T-helper 1 cell treated with Interleukin-12 subunit alpha and Interleukin-12 subunit beta and Interleukin-4 antibody, amounts not matched to agents 30 ng/mL and 1 ng/mL, for 36 hours (primary cell): ENCODE measurements around the gene CHRNA4. TPM values are rescaled to one million over a fixed set of nuclear protein-coding genes. Genes with fewer than 3 reads are reported as not detected.
"Not testable (repeated sequence)": the region's sequence is repeated elsewhere in the genome, so short reads cannot be mapped to it uniquely, and the experiment has no call there.

ENCODE experiments used
- intact Hi-C: fragments of 100-400 bp; cut with micrococcal nuclease; formaldehyde crosslinking; loops from one replicate; pipeline ENCODE4 v1.15.1; 2024
- total RNA-seq: library from RNA; stranded (reverse); gene quantifications from 2 replicates; pipeline ENCODE4 v1.2.3, GENCODE V29; 2022

Gene CHRNA4
- total RNA-seq, 1 donor from 2014 or later: not detected

DNA sequence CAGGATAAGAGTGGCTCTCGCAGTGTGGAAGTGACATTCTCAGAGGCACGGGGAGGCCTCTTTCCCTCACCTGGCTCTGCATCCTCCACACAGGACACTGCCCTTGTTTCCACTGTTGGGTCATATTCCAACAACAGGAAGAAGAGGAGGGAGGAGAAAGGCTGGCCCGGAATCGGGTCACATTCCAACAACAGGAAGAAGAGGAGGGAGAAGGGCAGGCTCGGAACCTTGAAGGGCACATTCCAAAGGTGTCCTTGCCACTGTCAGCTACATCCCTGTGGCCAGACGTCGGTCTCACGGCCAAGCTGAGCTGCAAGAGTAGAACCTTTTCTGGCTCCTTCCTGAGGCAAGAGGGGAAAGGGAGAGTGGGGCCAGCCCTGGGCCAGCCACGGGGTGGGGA is 25.4 kb downstream of the CHRNA4 start:
- intact Hi-C loops: no loop called here

DNA sequence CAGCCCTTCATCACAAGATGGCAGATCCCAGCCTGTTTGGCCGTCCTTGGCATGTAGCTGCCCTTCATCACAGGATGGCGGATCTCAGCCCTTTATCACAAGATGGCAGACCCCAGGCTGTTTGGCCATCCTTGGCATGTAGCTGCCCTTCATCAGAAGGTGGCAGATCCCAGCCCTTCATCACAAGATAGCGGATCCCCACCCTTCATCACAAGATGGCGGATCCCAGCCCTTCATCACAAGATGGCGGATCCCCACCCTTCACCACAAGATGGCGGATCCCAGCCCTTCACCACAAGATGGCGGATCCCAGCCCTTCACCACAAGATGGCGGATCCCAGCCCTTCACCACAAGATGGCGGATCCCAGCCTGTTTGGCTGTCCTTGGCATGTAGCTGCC is 26.1 kb downstream of the CHRNA4 start:
- intact Hi-C loops: not testable (repeated sequence)

DNA sequence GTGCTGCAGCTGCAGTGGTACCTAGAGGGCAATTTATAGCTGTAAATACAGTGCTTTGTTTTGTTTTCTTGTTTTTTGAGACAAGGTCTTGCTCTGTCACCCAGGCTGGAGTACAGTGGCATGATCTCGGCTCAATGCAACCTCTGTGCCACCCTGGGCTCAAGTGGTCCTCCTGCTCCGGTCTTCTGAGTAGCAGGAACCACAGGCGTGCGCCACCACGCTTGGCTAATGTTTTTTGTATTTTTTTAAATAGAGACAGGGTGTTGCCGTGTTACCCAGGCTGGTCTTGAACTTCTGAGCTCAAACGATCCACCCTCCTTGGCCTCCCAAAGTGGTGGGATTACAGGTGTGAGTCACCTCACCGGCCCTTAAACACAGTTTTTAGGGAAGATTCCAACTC is 26.8 kb downstream of the CHRNA4 start:
- intact Hi-C loops: no loop called here

GRCh38 chr20:63333241-63333836 is 27.8 kb downstream of the CHRNA4 start:
- intact Hi-C loops: no loop called here

DNA sequence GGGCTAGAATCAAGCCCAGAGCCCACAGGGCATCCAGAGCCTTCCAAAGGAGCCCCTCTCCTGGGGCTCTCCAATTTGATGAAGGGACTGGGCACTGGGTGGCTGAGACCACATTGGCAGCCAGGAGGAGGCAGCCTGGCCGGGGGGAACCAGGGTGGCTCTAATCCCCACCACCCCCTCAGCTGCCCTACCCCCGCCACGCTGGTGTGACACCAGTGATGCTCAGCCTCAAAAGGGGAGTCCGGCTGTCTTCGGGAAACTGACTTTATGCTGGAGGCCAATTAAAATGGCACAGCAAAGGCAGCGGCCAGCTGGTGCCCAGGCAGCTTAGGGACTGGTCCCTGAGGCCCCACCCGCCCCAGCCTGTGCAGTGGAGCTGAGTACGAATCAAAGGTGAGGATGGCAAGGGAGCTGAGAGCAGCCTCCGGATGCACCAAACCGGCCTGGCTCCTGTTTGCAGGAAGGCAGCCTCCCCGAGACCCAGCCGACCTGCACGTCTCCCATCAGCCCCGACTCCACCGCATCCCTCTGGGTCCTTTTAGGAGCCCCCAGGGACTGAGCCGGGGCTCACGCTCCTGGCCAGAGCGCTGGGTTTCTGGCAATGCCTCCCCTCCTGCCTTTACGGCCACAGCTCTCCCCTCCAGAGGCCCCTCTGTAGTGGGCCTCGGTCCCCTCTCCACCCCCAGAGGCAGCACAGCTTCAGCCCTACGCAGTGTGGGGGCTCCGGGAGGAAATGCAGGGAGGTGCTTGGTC is 28.5 kb downstream of the CHRNA4 start:
- intact Hi-C loops: no loop called here

GRCh38 chr20:63331741-63332400 is 29.3 kb downstream of the CHRNA4 start:
- intact Hi-C loops: no loop called here

- intact Hi-C loops: no loop called here
Measured at GRCh38 chr20:63330940-63331339, 30.2 kb downstream of the CHRNA4 start.

DNA sequence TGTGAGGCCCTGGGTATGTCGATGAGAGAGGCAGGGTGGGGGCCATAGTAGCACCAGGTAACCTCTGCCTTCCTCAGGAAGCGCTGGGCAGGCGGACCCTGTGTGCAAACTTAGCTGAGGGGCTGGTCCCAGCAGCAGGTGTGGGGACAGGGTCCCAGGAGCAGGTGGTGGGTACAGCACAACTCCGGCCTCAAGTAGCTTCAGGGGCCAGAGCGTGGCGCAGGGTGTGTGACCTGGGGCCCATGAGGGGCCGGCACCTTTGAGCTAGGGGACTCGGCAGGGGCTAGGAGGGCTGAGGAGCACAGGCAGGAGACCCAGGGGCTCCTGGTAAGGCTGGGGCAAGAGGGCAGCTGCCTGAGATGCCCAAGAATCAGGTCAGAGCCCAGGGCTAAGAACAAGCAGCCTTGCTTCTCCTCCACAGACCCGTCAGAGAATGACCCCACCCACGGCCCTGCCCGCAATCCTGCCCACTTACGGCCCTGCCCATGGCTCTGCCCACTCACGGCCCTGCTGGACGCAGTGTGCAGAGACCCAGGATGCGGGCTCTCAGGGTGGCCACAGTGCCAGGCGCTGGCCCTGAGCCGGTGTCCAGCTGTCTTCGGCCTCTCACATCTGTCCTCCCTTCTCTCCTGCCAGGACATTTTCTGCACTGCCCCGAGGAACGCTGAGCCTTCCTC is 30.9 kb downstream of the CHRNA4 start:
- intact Hi-C loops: no loop called here

DNA sequence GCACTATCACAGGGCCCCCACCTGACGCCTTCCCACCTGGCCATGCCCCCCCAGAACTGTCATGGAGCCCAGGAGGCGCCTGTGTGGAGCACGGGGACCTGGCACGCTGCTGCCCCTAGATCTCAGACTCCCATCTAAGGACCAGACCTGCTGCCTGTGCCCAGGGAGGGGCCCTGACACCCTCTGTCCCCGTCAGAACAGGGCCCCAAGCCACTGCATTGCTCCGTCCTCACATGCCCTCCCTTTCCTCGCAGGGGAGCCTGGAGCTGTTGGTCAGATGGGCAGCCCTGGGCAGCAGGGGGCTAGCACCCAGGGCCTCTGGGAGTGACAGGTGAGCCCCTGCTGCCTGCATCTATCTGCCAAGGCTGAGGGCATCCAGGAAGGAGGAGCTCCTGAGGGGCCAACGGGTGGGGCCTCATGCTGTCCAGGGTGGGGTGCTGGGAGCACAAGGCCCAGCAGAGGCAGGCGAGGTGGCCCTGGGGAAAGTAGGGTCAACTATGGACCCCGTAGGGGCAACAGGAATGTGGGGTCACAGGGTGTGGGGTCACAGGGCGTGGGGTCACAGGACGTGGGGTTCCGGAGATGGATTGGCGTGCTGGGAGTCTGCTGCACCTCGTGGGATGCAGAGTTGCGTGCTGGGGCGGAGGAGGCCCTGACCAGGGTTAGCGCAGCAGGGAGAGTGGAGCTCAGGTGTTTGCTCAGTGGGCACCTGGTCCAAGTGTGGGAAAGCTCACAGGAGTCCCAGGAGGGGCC is 31.6 kb downstream of the CHRNA4 start:
- intact Hi-C loops: no loop called here

- intact Hi-C loops: no loop called here
Measured at GRCh38 chr20:63328718-63329275, 32.4 kb downstream of the CHRNA4 start.

GRCh38 chr20:63328026-63328700 is 33.0 kb downstream of the CHRNA4 start:
- intact Hi-C loops: no loop called here

GRCh38 chr20:63327231-63327745 is 33.9 kb downstream of the CHRNA4 start:
- intact Hi-C loops: no loop called here

DNA sequence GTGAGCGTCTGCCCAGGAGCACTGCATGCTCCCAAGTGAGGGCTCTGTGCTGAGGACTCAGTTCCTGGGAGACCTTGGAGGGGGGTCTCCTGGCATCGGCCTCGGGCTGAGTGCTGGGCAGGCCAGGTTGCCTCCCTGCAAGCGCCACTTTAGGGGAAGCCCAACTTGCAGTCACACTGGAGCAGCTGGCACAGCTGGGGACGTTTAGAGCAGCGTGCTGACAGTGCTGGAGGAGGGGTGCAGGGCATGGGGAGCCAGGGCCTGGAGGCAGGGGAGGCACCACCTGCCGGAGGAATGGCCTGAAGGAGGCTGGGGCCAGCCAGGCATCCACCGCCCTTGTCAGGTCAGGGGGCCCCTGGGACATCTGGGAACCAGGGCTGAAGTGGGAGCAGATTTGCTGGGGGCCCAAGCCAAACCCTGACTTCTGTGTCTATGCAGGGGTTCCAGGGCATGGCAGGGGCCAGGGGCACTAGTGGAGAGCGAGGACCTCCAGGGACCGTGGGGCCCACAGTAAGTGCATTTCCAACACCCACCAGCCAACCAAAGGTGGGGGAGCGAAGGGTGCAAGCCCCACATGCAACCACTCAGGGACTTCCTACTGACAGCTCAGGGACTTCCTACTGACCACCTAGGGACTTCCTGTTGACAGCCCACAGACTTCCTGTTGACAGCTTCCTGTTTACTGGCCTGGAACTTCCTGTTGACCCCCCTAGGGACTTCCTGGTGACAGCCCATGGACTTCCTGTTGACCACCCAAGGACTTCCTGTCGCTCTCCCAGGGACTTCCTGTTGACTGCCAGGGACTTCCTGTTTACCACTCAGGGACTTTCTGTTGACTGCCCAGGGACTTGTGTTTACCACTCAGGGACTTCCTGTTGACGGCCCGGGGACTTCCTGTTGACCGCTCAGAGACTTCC is 34.6 kb downstream of the CHRNA4 start:
- intact Hi-C loops: no loop called here

DNA sequence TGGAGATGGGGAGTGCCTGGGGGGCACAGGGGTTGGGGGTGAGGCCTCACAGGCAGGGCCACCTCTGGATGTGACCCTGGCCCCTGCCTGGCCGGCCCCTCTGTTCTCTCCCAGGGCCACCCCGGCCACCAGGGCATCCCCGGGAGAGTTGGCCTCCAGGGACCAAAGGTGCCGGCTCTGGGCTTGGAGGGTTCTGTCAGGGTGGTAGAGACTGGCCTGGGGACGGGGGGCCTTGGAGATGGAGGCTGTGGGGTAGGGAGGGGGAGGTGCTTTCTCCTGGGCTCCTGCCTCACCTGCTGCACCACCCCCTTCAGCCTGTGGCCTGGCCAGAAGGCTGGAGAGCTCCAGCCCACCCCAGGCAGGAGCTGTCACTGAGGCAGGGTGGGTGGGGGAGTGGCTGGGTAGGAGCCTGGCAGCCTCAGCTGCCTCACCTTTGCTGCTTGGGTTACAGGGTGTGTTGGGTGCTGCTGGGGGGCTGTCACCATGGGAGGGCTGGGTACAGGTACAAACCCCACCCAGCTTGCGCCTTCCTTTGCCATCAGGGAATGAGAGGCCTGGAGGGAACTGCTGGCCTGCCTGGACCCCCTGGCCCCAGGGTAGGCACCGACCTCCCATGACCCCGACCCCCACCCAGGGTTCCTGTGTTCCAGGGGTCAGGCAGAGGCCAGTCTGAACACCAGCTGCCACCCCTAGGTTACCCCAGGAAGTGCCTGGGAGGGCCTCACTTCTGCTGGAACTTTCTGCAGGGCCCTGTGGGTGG is 35.4 kb downstream of the CHRNA4 start:
- intact Hi-C loops: no loop called here

DNA sequence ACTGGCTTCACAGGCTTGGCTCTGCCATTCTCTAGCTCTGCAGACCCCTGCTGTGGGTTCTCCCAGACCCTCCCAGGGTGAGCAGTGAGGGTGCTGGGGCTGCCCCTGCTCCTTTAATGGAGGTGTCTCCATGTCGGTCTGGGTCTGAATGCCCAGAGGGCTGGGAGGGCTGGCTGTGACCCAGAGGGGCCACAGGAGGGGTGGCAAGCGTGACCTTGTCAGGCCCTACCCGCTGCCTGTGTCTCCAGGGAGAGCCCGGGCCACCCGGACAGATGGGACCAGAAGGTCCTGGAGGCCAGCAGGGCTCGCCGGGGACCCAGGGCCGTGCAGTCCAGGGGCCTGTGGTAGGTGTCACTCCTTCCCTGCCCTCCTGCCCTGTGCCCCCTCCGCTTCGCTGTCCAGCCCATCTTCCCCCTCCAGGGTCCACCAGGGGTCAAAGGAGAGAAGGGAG is 36.1 kb downstream of the CHRNA4 start:
- intact Hi-C loops: no loop called here

GRCh38 chr20:63323357-63323981 is 37.7 kb downstream of the CHRNA4 start:
- intact Hi-C loops: no loop called here

DNA sequence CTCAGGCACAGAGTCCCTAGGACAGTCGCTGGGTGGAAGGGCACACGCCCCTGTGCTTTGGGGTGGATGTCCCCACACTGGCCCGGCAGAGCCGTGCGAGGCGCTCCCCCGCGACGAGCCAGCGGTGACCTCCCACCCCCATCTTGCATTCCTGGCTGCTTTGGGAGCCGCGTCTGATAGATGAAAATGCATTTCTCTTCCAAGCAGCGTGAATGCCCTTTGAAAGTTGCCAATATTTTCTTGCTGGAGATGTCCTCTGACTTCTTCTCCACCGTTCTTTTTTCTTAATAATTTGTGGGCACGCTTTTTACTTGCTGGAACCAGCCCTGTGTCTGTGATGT is 38.2 kb downstream of the CHRNA4 start:
- intact Hi-C loops: no loop called here
